Subcutaneous abdominal adipose tissue (tissue), 5 donors: ENCODE results near the gene CRYM.

Experiments used
- H3K27ac ChIP-seq: one replicate; pipeline ENCODE4 v1.7.0; 2013; ENCODE audit warnings: low read depth, mild to moderate bottlenecking, inconsistent platforms, low read length, moderate library complexity
- H3K27me3 ChIP-seq, 5 donors: one replicate each; pipeline ENCODE4 v1.7.0; 2013; ENCODE audit warnings: low read length in 5 of 5, inconsistent platforms in 1 of 5; ENCODE audit not compliant: control insufficient read depth in 5 of 5, insufficient read depth in 4 of 5
- H3K36me3 ChIP-seq, 5 donors: one replicate each; pipeline ENCODE4 v1.7.0; 2013; ENCODE audit warnings: low read length in 5 of 5; ENCODE audit not compliant: control insufficient read depth in 5 of 5, insufficient read depth in 5 of 5
- H3K4me1 ChIP-seq, 5 donors: one replicate each; pipeline ENCODE4 v1.7.0; 2013; ENCODE audit warnings: low read length in 5 of 5, mild to moderate bottlenecking in 3 of 5, moderate library complexity in 1 of 5; ENCODE audit not compliant: control insufficient read depth in 5 of 5, insufficient read depth in 5 of 5
- H3K4me3 ChIP-seq, 5 donors: one replicate each; pipeline ENCODE4 v1.7.0; 2013; ENCODE audit warnings: low read length in 5 of 5, low read depth in 1 of 5
- H3K9ac ChIP-seq, 5 donors: one replicate each; pipeline ENCODE4 v1.7.0; 2013; ENCODE audit warnings: low read length in 5 of 5, mild to moderate bottlenecking in 4 of 5, moderate library complexity in 3 of 5
- H3K9me3 ChIP-seq, 5 donors: one replicate each; pipeline ENCODE4 v1.7.0; 2013; ENCODE audit warnings: low read length in 5 of 5; ENCODE audit not compliant: control insufficient read depth in 5 of 5
- donor health status: healthy.
- donor health status: healthy.
- donor health status: healthy.
- donor health status: healthy.
- donor health status: healthy.

The CRYM gene

DNA sequence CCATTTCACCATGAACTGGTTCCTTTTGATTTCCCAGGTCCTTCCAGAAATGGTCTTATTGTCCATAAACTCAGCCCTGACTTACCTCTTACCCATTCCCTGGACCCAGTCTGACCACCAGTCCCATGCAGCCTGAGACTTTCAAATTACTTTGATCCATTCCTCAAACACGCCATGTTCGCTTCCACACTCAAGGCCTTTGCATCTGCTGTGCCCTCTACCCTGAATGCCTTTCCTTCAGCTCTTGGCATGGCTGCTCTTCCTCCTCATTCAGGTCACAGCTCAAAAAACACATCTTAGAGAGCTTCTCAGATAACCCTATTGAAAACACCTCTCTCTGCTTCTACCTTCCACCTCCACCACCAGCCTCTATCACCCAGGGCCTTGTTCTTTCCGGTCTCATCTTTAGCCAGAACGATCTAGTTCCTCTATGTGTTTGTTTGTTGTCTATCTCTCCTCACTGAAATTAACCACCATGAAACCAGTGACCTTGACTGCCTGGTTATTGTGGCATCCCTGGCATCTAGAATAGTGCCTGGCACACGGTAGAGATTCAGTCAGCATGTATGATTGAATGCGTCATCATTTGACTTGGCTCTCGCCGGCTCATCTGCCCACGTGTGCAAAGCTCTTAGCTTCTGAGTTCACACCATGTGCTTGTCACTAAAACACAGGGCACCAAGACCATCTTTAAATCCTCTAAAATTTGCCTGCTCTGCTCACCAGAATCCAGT, 12.8 kb downstream of the CRYM start:
- Histone ChIP-seq H3K27me3 (no peaks in the 10 kb centered on the region), H3K27ac (no peak overlapping the region), H3K9ac (no peak overlapping the region), H3K4me1 (no peaks in the 10 kb centered on the region), H3K4me3 (no peak overlapping the region), H3K36me3 (no peaks in the 10 kb centered on the region), H3K9me3 (no peaks in the 10 kb centered on the region)

- H3K4me1 ChIP-seq: no peaks in the 10 kb centered on the region
- no peak overlapping the region for H3K27ac ChIP-seq
- no peak overlapping the region for H3K9ac ChIP-seq
Measured at GRCh38 chr16:21264571-21265036, 13.5 kb downstream of the CRYM start.

GRCh38 chr16:21263640-21264570, 14.2 kb downstream of the CRYM start:
- Histone ChIP-seq H3K9me3 (no peaks in the 10 kb centered on the region), H3K36me3 (no peaks in the 10 kb centered on the region), H3K4me1 (no peaks in the 10 kb centered on the region), H3K9ac (no peak overlapping the region), H3K27me3 (no peaks in the 10 kb centered on the region), H3K4me3 (no peak overlapping the region), H3K27ac (no peak overlapping the region)

More at GRCh38 chr16:21264571-21265036, 13.5 kb downstream of the CRYM start:
- H3K36me3 ChIP-seq: no peaks in the 10 kb centered on the region
- H3K27me3 ChIP-seq: no peaks in the 10 kb centered on the region
- H3K9me3 ChIP-seq: no peaks in the 10 kb centered on the region
- no peak overlapping the region for H3K4me3 ChIP-seq

GRCh38 chr16:21262779-21263639, 15.1 kb downstream of the CRYM start:
- Histone ChIP-seq H3K4me3 (no peak overlapping the region), H3K36me3 (no peaks in the 10 kb centered on the region), H3K27ac (no peak overlapping the region), H3K9ac (no peak overlapping the region), H3K27me3 (no peaks in the 10 kb centered on the region), H3K9me3 (no peaks in the 10 kb centered on the region), H3K4me1 (no peaks in the 10 kb centered on the region)

GRCh38 chr16:21260870-21261791, 17.0 kb downstream of the CRYM start:
- Histone ChIP-seq H3K9ac (no peak overlapping the region), H3K4me1 (no peaks in the 10 kb centered on the region), H3K36me3 (no peaks in the 10 kb centered on the region), H3K4me3 (no peak overlapping the region), H3K9me3 (no peaks in the 10 kb centered on the region), H3K27me3 (peaks cover 0 to 4% (median 0%) of the 10 kb centered on the region in 5 donors), H3K27ac (no peak overlapping the region)

DNA sequence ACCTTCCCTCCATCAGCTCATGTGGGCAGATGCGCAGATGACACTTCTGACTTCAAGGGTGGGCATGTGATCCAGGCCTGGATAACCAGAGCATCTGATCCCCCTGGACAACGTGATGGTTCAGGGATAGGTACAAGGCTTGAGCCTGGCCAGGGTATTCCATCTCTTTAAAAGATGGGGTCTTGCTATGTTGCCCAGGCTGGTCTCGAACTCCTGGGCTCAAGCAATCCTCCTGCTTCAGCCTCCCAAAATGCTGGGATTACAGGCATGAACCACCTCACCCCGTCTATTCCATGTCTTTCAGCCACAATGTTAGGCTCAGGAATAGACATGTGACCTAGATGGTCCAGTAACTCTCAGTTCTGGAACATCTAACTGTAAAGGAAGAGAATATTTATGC, 20.8 kb downstream of the CRYM start:
- no peak overlapping the region for H3K9ac ChIP-seq
- H3K27ac ChIP-seq: no peak overlapping the region
- H3K9me3 ChIP-seq: no peaks in the 10 kb centered on the region
- no peak overlapping the region for H3K4me3 ChIP-seq
- peaks cover 0 to 7% (median 3%) of the 10 kb centered on the region in 5 donors for H3K27me3 ChIP-seq
- H3K4me1 ChIP-seq: no peaks in the 10 kb centered on the region
- no peaks in the 10 kb centered on the region for H3K36me3 ChIP-seq

- Histone ChIP-seq H3K9me3 (no peaks in the 10 kb centered on the region), H3K4me1 (no peaks in the 10 kb centered on the region), H3K9ac (no peak overlapping the region), H3K36me3 (no peaks in the 10 kb centered on the region), H3K27me3 (peaks cover 0 to 7% (median 3%) of the 10 kb centered on the region in 5 donors), H3K4me3 (no peak overlapping the region), H3K27ac (no peak overlapping the region)
Measured at GRCh38 chr16:21256636-21257035, 21.5 kb downstream of the CRYM start.

- Histone ChIP-seq H3K4me3 (no peak overlapping the region), H3K27ac (no peak overlapping the region)
Measured at GRCh38 chr16:21253470-21253869, 24.6 kb downstream of the CRYM start.

More at GRCh38 chr16:21253470-21253869, 24.6 kb downstream of the CRYM start:
- Histone ChIP-seq H3K9ac (no peak overlapping the region), H3K4me1 (no peaks in the 10 kb centered on the region), H3K27me3 (peaks cover 0 to 10% (median 7%) of the 10 kb centered on the region in 5 donors), H3K36me3 (no peaks in the 10 kb centered on the region), H3K9me3 (peaks cover 0 to 2% (median 0%) of the 10 kb centered on the region in 5 donors)
